Activated T-helper 1 cell treated with anti-CD3 and anti-CD28 coated beads, Interleukin-12 subunit alpha, Interleukin-12 subunit beta, Interleukin-2, Interleukin-4 antibody, amounts not matched to agents 30 ng/mL and 10 ng/mL and 1 ng/mL, durations not matched to agents 14 hours and 24 hours and 36 hours (primary cell): ENCODE data around the gene CORO2B. TPM values are rescaled to one million over a fixed set of nuclear protein-coding genes. Genes with fewer than 3 reads are reported as not detected.

ENCODE experiments used
- DNase-seq: peaks from one replicate; pipeline ENCODE4 v3.0.0; 2021; ENCODE audit warnings: low spot score
- H3K27ac Mint-ChIP-seq: one replicate; pipeline ENCODE4 v1.8.0; 2021; ENCODE audit warnings: mild to moderate bottlenecking, mixed read lengths
- H3K27me3 Mint-ChIP-seq: one replicate; pipeline ENCODE4 v1.8.0; 2022; ENCODE audit warnings: mild to moderate bottlenecking, moderate library complexity, mixed read lengths; ENCODE audit not compliant: insufficient read depth
- H3K36me3 Mint-ChIP-seq: one replicate; pipeline ENCODE4 v1.8.0; 2021; ENCODE audit warnings: low read depth, mixed read lengths
- H3K4me1 Mint-ChIP-seq: one replicate; pipeline ENCODE4 v1.8.0; 2021; ENCODE audit warnings: low read depth, mixed read lengths
- H3K4me3 Mint-ChIP-seq: one replicate; pipeline ENCODE4 v1.8.0; 2021; ENCODE audit warnings: mild to moderate bottlenecking, moderate library complexity, mixed read lengths
- H3K9me3 Mint-ChIP-seq: one replicate; pipeline ENCODE4 v1.8.0; 2021; ENCODE audit warnings: mixed read lengths
- intact Hi-C: fragments of 100-400 bp; cut with micrococcal nuclease; formaldehyde crosslinking; loops from one replicate; pipeline ENCODE4 v1.15.1; 2024
- total RNA-seq: library from RNA; stranded (reverse); gene quantifications from 2 replicates; pipeline ENCODE4 v1.2.3, GENCODE V29; 2022

Gene CORO2B
- total RNA-seq, 1 donor from 2014 or later, result not detected

DNA sequence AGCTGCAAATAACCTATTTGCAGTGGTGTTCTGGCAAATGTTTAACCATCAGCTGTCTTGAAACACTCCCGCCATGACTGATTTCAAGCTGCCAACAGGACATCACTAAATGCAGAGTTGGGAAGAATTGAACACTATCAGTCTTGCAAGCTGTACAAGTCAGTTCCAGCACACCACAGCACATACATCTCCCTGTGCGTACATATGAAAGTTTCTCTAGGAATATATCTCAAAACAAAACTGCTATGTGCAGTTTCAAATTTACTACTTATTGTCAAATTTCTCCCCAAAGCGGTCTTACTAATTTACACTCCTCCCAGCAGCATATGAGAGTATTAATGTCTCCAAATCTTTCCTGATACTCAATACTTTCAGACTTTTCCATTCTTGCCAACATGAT, 30.4 kb upstream of the CORO2B start:
- DNase-seq, result no peak
- H3K4me1 Mint-ChIP-seq, result peaks cover 11% of the 10 kb centered on the region
- H3K4me3 Mint-ChIP-seq, result no peak overlapping the region
- no peaks in the 10 kb centered on the region for H3K9me3 Mint-ChIP-seq
- intact Hi-C loops, result no loop called here
- H3K27me3 Mint-ChIP-seq, result peaks cover 33% of the 10 kb centered on the region
- H3K36me3 Mint-ChIP-seq, result no peaks in the 10 kb centered on the region
- H3K27ac Mint-ChIP-seq, result no peak overlapping the region

DNA sequence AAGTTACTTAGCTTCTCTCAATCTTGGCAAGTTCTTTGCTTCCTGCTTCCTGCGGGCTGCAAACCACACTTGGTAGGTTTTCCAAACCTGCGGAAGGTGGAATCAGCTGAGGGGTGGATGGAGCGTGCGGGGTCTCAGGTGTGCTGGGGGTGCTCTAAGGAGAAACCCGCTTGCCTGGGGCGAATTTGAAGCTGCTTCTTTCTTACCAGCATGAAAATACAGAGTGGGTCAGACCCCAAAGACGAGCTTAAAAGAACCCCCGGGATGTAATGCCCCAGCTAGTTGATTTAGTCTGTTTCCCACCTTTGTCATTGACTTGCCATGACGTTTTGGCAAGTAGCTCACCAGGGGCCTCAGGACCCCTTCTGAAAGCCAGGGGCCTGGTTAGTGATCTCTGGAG, 28.8 kb upstream of the CORO2B start:
- intact Hi-C loops, result loop anchor here (1.0 to 2.0 kb wide), 4 partner anchors 124 to 375 kb away; no protein-coding TSS in a partner anchor
- Mint-ChIP-seq H3K27me3 (peaks cover 29% of the 10 kb centered on the region), H3K4me1 (peaks cover 11% of the 10 kb centered on the region)

DNA sequence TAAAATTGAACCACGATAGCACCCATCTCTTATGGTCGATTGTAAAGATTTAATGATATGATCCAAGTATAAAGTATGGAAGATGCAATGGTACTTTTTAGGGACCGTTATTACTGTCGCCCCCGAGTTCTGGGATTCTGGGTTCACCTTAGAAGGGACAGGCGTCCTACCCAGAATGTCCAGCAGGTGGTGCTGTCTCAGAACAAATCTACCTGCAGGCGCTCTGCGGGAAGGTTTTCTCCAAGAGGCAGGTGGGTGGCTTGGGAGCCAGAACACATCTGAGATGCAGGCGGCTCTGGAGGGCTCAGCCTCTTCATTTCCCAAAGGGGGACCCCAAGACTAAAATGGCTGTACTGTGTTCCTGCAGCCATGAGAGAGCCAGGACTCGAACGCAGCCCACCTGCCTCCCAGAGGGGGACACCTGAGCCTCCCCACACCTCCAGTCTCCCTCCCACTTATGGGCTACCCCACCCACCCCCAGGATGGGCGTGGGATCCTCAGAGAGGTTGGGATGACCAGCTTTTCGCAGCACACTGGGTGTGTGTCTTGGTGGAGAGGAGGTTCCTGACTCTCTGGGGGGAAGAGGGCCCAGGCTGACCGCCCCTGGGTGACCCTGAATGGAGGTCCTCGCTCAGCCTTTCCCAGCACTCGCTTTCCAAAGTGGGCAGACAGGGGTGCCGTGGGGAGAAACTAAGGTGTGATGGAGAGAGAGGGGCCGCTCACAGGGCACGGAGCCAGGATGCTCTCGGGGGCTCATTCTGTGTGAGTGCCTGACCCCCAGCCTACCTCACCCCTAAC, 28.1 kb upstream of the CORO2B start:
- Mint-ChIP-seq H3K36me3 (no peaks in the 10 kb centered on the region), H3K9me3 (no peaks in the 10 kb centered on the region), H3K4me3 (no peak overlapping the region), H3K27ac (no peak overlapping the region), H3K27me3 (peaks cover 29% of the 10 kb centered on the region), H3K4me1 (peaks cover 11% of the 10 kb centered on the region)
- intact Hi-C loops, result loop anchor here (1.0 to 2.0 kb wide), 4 partner anchors 124 to 374 kb away; no protein-coding TSS in a partner anchor
- peak; percentile 50 for DNase-seq

More for the DNA sequence above, 28.8 kb upstream of the CORO2B start:
- Mint-ChIP-seq H3K27ac (no peak overlapping the region), H3K36me3 (no peaks in the 10 kb centered on the region), H3K4me3 (no peak overlapping the region), H3K9me3 (no peaks in the 10 kb centered on the region)
- no peak for DNase-seq

DNA sequence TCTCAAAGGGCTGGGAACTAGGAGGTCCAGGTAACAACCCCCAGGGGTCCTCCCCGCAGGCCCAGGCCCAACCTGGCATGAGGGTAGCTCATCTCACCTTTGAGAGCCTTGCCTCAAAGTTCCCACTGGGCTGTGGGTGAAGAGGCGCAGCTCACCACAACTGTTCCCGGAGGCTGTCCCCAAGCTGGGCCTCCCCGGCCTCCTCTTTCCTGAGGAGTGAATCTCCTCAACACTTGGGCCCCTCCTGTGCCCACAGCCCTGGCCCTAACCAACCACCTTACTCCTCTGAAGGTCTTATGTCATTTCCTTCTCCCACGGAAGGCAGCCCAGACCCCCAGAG, 27.5 kb upstream of the CORO2B start:
- Mint-ChIP-seq H3K36me3 (no peaks in the 10 kb centered on the region), H3K4me1 (peaks cover 11% of the 10 kb centered on the region), H3K27ac (no peak overlapping the region), H3K27me3 (peaks cover 31% of the 10 kb centered on the region), H3K4me3 (no peak overlapping the region), H3K9me3 (no peaks in the 10 kb centered on the region)
- intact Hi-C loops, result loop anchor here (2.0 kb wide), 1 partner anchor 374 kb away; no protein-coding TSS in a partner anchor
- no peak for DNase-seq

DNA sequence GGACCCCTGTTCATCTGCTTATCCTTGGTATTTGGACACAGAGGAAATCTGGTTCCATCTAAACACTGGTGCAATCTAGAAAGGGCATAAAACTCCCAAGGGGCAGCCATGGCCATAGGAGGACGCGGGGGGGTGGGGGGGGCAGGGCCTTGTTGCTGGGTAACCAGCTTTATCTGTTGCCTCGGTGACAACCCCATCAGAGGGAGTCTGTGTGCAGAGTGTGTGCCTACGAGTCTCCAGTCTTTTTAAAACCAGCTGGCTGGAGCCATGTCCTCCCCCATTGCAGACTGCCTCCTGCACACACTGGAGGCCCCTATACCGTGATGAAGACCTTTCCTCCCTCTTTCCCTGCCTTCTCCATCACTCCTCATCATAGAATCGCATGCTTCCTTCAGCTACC, 26.4 kb upstream of the CORO2B start:
- DNase-seq, result no peak
- no peak overlapping the region for H3K4me3 Mint-ChIP-seq
- no peaks in the 10 kb centered on the region for H3K9me3 Mint-ChIP-seq
- H3K4me1 Mint-ChIP-seq, result peaks cover 11% of the 10 kb centered on the region
- intact Hi-C loops, result no loop called here
- H3K27ac Mint-ChIP-seq, result no peak overlapping the region
- peaks cover 39% of the 10 kb centered on the region for H3K27me3 Mint-ChIP-seq
- no peaks in the 10 kb centered on the region for H3K36me3 Mint-ChIP-seq

DNA sequence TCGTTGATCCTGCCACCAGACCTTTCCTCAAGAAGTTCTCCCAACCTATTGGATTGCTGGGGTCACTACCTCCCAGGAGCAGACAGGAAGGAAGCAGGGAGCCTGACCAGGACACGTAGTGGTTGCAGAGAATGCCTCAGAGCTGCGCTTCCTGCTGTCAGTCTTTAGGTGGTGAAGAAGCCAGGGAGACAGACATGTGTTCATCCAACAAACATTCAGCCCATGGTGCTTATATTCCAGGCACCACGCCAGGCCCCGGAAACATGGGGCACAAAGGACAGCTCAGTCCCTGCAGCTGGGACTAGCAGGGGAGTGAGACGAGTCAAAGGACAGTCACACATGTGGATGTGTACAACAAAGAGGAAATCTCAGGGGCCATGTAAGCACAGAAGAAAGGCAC, 26.0 kb upstream of the CORO2B start:
- H3K4me1 Mint-ChIP-seq, result peaks cover 11% of the 10 kb centered on the region

DNA sequence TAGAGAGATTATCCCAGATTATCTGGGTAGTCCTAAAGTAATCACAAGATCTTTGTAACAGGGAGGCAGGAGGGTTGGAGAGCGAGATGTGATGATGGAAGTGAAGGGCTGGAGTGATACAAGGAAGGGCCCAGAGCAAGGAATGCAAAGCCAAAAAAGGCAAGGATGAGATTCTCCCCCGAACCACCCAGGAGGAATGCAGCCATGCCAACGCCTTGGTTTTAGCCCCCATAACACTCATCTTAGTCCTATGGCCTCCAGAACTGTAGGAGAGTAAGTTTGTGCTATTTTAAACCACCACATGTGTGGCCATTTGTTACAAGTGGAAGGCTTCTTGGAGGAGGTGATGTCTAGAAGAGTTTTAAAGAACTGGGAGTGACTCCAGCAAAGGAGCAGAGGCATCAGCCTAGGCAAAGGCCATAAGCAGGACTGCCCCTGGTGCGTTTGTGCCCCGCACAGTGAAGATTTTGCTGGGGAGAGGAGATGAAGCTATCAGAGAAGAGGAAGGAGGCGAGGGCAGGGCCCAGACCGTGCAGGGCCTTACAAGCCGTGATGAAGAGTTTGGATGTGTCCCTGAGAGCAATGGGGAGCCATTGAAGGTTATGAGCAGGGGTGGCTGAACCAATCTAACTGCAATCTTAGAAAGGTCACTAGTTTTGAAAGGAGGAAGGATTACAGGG, 25.3 kb upstream of the CORO2B start:
- intact Hi-C loops, result no loop called here
- H3K36me3 Mint-ChIP-seq, result no peaks in the 10 kb centered on the region
- no peak overlapping the region for H3K27ac Mint-ChIP-seq
- DNase-seq, result no peak
- peaks cover 46% of the 10 kb centered on the region for H3K27me3 Mint-ChIP-seq
- peaks cover 8% of the 10 kb centered on the region for H3K4me1 Mint-ChIP-seq
- H3K4me3 Mint-ChIP-seq, result no peak overlapping the region
- H3K9me3 Mint-ChIP-seq, result no peaks in the 10 kb centered on the region

More for the DNA sequence above, 26.0 kb upstream of the CORO2B start:
- Mint-ChIP-seq H3K27me3 (peaks cover 42% of the 10 kb centered on the region), H3K27ac (no peak overlapping the region), H3K9me3 (no peaks in the 10 kb centered on the region), H3K4me3 (no peak overlapping the region), H3K36me3 (no peaks in the 10 kb centered on the region)
- intact Hi-C loops, result no loop called here
- no peak for DNase-seq

DNA sequence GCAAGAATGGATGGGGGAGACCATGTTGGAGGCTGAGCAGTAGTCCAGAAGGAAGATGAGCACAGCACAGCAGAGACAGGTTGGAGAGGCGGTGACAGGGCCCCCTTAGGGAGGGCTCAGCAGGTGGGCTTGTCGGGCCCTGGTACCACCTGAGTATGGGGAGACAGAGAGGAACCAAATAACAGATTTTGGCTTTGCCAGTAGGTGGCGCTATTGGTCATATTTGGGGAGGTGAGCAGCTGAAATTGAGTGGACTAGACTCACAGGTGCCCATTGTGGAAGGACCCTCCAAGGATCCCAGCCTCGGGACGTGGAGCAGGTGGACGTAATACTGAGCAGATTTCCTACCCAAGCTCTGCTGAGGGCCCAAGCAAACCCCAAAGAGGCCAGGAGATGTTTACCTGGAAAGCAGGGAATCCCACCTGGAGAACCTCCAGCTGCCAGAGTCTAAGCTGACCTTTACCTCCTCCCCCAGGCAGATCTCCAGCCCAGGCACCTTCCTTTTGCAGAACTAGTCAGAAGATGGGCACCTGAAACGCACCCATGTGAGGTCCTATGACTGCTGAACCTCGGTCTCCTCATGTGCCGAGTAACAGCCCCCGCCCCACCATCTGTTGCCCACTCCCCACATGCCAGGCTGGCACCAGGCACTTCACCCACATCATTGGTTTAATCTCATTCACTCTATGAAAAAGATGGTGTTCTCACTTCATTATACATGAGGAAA, 24.6 kb upstream of the CORO2B start:
- DNase-seq, result peak; percentile 48
- Mint-ChIP-seq H3K4me3 (no peak overlapping the region), H3K36me3 (no peaks in the 10 kb centered on the region), H3K27ac (no peak overlapping the region), H3K9me3 (no peaks in the 10 kb centered on the region), H3K27me3 (peaks cover 46% of the 10 kb centered on the region), H3K4me1 (peaks cover 12% of the 10 kb centered on the region)
- intact Hi-C loops, result loop anchor here (1.0 kb wide), 2 partner anchors 120 to 322 kb away; no protein-coding TSS in a partner anchor

DNA sequence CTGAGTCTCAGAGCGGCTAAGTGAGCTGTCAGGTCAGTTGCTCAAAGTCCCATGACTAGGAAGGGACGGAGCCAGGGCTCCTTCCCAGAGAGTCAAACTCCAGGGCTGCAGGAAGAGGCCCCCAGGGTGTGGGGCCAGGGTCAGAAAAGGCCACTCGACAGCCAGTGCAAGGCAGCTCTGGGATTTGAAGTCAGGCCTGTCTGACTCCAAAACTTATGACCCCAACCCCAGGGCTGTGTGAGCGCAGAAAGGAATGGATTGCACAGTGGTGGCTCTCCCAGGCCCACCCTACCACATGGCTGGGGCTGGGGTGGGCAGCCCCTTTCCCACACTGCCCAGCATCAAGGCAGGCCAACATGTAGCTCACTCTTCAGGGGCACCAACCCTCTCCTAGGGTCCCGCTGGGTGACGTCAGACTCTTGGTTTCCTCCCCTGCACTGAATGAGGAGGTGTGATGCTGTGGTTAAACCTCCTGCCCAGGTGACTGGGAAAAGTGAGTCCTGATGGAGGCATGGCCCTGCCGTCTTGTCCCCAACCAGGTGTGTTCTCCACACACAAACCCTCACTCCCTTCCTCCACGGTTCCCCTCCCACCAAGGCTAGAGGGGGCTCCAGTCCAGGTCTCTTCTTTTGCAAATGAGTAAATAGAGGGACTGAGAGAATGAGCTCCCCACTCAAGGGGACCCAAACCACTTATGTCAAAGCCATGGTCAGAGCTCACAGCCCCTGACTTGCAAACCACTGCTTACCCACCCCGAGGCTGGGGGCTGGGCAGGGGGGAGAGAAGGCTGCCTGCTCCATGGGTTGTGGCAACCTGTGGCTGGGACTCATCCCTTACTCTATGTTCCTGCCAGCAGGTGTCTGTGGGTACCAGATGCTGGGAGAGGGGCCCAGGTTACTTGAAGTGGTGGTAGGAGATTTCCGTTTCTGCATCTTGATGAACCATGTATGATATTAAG, 23.8 kb upstream of the CORO2B start:
- peaks cover 47% of the 10 kb centered on the region for H3K27me3 Mint-ChIP-seq
- peaks cover 20% of the 10 kb centered on the region for H3K4me1 Mint-ChIP-seq

DNA sequence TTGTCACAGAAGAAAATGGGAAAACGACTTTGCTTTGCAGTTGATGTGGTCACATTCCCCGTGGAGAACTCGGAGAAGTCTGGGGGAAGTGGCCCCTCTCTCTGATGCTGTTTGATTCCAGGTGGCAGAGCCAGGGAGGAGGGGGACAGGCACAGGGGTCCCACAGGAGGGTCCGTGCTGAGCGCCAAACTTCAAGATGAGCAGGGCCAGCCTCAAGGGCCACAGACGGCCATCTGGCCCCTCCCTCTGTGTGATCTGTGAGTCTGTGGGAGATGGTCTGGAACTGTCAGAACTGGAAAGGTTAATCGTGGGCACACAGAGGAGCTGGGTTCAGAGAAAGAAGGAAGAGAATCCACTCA, 23.1 kb upstream of the CORO2B start:
- no peak for DNase-seq
- Mint-ChIP-seq H3K4me1 (peaks cover 18% of the 10 kb centered on the region), H3K36me3 (no peaks in the 10 kb centered on the region), H3K4me3 (no peak overlapping the region), H3K27ac (no peak overlapping the region), H3K27me3 (peaks cover 48% of the 10 kb centered on the region), H3K9me3 (no peaks in the 10 kb centered on the region)
- intact Hi-C loops, result loop anchor here (5.0 kb wide), 1 partner anchor 97 kb away; no protein-coding TSS in a partner anchor

More for the DNA sequence above, 23.8 kb upstream of the CORO2B start:
- H3K36me3 Mint-ChIP-seq, result no peaks in the 10 kb centered on the region
- H3K27ac Mint-ChIP-seq, result no peak overlapping the region
- H3K9me3 Mint-ChIP-seq, result no peaks in the 10 kb centered on the region
- no peak overlapping the region for H3K4me3 Mint-ChIP-seq
- intact Hi-C loops, result loop anchor here (1.0 to 5.0 kb wide), 3 partner anchors 97 to 321 kb away; no protein-coding TSS in a partner anchor
- DNase-seq, result no peak

DNA sequence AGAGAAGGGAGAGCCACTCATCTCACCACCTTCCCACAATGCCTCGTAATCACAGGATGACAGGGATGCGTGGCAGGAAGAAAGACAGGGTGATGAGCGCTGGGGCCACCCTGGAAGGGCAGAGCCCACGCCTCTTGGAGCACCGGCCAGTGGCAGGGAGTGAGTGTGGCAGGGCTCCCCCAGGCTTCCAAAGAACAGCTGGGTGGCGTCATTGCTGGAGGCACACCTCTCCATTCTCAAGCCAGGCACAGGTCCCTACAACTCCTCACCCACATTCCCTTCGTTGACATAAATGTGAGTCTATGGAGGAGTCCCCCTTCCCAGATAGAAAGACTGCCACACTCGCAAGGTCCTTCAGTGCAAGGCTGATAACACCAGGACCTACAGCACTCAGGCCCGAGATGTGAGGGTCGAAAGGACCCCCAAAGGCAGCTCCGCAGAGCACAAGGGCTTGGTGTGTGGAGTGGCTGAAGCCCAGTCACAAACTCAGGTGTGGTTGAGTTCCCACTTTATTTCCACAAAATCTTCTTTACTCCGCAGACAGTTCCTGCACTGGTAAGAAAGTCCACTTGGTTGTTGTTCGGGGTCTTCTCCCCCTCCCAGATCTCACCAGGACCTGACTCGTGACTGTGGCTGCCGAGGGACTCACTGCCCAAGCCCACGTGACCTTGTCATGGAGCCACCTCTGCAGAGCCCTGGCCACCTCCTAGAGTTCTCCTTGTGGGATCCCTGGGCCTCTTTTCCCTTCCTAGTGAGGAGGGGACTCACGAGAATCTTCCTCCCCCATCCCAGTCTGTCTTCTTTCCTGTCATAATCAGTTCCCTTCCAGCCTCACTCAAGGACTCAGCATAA, 22.4 kb upstream of the CORO2B start:
- Mint-ChIP-seq H3K9me3 (no peaks in the 10 kb centered on the region), H3K4me3 (no peak overlapping the region), H3K36me3 (no peaks in the 10 kb centered on the region), H3K4me1 (peaks cover 18% of the 10 kb centered on the region), H3K27ac (no peak overlapping the region), H3K27me3 (peaks cover 50% of the 10 kb centered on the region)
- intact Hi-C loops, result loop anchor here (5.0 kb wide), 1 partner anchor 96 kb away; no protein-coding TSS in a partner anchor
- DNase-seq, result no peak
